ENCODE results near the gene RSRC1. TPM values are rescaled to one million over a fixed set of nuclear protein-coding genes. Genes with fewer than 3 reads are reported as not detected.
"Not testable (repeated sequence)": the region's sequence is repeated elsewhere in the genome, so short reads cannot be mapped to it uniquely, and the experiment has no call there.

The RSRC1 gene
- total and polyA plus RNA-seq, 10 donors = 7.2 to 56.5 (median 33.1) TPM

- intact Hi-C loops (cut with DNase I; ENCODE audit: low total_unique reads) = no loop called here
Measured at GRCh38 chr3:158403013-158403412, 293.1 kb downstream of the RSRC1 start.

GRCh38 chr3:158404131-158404718 is 294.3 kb downstream of the RSRC1 start:
- intact Hi-C loops (cut with DNase I; ENCODE audit: low total_unique reads) = no loop called here

More at GRCh38 chr3:158403013-158403412, 293.1 kb downstream of the RSRC1 start:
- 91 to 96% (median 96%) methylated on average over 1 of the region's 1 CpG for WGBS, 5 donors
- TF ChIP-seq POLR2A (IDR thresholded peaks at IDR 0.05) (no peak), POLR2AphosphoS5 (IDR thresholded peaks at IDR 0.05) (no peak), CTCF (IDR thresholded peaks at IDR 0.05 in 8 of 11, conservative IDR thresholded peaks at IDR 0.05 in 3 of 11) (no peak)
- no peak overlapping the region for H3K4me3 ChIP-seq
- DNase-seq = no peak
- H3K9me3 ChIP-seq = no peaks in the 10 kb centered on the region
- no peak overlapping the region for H3K27ac ChIP-seq
- no peaks in the 10 kb centered on the region for H3K36me3 ChIP-seq
- no peaks in the 10 kb centered on the region for H3K27me3 ChIP-seq (replicated peaks in 1 of 7)
- H3K4me1 ChIP-seq = no peaks in the 10 kb centered on the region

GRCh38 chr3:158405507-158405906 is 295.6 kb downstream of the RSRC1 start:
- Histone ChIP-seq H3K9me3 (no peaks in the 10 kb centered on the region), H3K27me3 (replicated peaks in 1 of 7) (no peaks in the 10 kb centered on the region), H3K36me3 (no peaks in the 10 kb centered on the region), H3K4me3 (no peak overlapping the region), H3K27ac (no peak overlapping the region), H3K4me1 (no peaks in the 10 kb centered on the region)
- intact Hi-C loops (cut with DNase I; ENCODE audit: low total_unique reads) = no loop called here
- TF ChIP-seq POLR2A (IDR thresholded peaks at IDR 0.05) (no peak), POLR2AphosphoS5 (IDR thresholded peaks at IDR 0.05) (no peak), CTCF (IDR thresholded peaks at IDR 0.05 in 8 of 11, conservative IDR thresholded peaks at IDR 0.05 in 3 of 11) (no peak)
- 95 to 99% (median 98%) methylated on average over 2 of the region's 2 CpGs for WGBS, 5 donors
- DNase-seq = no peak

More at GRCh38 chr3:158404131-158404718, 294.3 kb downstream of the RSRC1 start:
- Histone ChIP-seq H3K27me3 (replicated peaks in 1 of 7) (no peaks in the 10 kb centered on the region), H3K4me3 (no peak overlapping the region), H3K27ac (no peak overlapping the region), H3K36me3 (no peaks in the 10 kb centered on the region), H3K9me3 (no peaks in the 10 kb centered on the region), H3K4me1 (no peaks in the 10 kb centered on the region)
- 93 to 98% (median 94%) methylated on average over 1 of the region's 1 CpG for WGBS, 5 donors
- no peak for DNase-seq
- TF ChIP-seq POLR2AphosphoS5 (IDR thresholded peaks at IDR 0.05) = no peak
- TF ChIP-seq POLR2A (IDR thresholded peaks at IDR 0.05) = no peak
- TF ChIP-seq CTCF (IDR thresholded peaks at IDR 0.05 in 8 of 11, conservative IDR thresholded peaks at IDR 0.05 in 3 of 11) = no peak

GRCh38 chr3:158407844-158408517 is 298.1 kb downstream of the RSRC1 start:
- DNase-seq = no peak
- Histone ChIP-seq H3K9me3 (peaks cover 0 to 10% (median 3%) of the 10 kb centered on the region in 8 donors), H3K27ac (no peak overlapping the region), H3K4me1 (no peaks in the 10 kb centered on the region), H3K27me3 (replicated peaks in 1 of 7) (no peaks in the 10 kb centered on the region), H3K36me3 (peaks cover 0 to 6% (median 0%) of the 10 kb centered on the region in 6 donors), H3K4me3 (no peak overlapping the region)
- 77 to 86% (median 82%) methylated on average over 4 of the region's 4 CpGs for WGBS, 5 donors
- intact Hi-C loops (cut with DNase I; ENCODE audit: low total_unique reads) = no loop called here
- TF ChIP-seq CTCF (IDR thresholded peaks at IDR 0.05 in 8 of 11, conservative IDR thresholded peaks at IDR 0.05 in 3 of 11) (no peak), POLR2A (IDR thresholded peaks at IDR 0.05) (no peak), POLR2AphosphoS5 (IDR thresholded peaks at IDR 0.05) (no peak)

- H3K36me3 ChIP-seq; H3K4me1 ChIP-seq; H3K4me3 ChIP-seq; intact Hi-C loops (cut with DNase I; ENCODE audit: low total_unique reads); H3K27me3 ChIP-seq (replicated peaks in 1 of 7); H3K27ac ChIP-seq; DNase-seq: not testable (repeated sequence)
- H3K9me3 ChIP-seq = peaks cover 0 to 10% (median 3%) of the 10 kb centered on the region in 8 donors
- WGBS, 5 donors = 93 to 96% (median 96%) methylated on average over 5 of the region's 5 CpGs
Measured at GRCh38 chr3:158408518-158408897, 298.6 kb downstream of the RSRC1 start.

All from spleen (tissue), 11 donors.